Activated CD4-positive, alpha-beta T cell treated with anti-CD3 and anti-CD28 coated beads, Interleukin-2, Interleukin-6, amounts not matched to agents 100 ng/mL and 50 ng/mL, durations not matched to agents 16 hours and 8 hours (primary cell): Measurements from ENCODE around the gene IFT25.
A peak's percentile ranks its signal among the peaks of the same experiment; 100 is the strongest.
"Not testable (repeated sequence)": the region's sequence is repeated elsewhere in the genome, so short reads cannot be mapped to it uniquely, and the experiment has no call there.

Experiments
- DNase-seq: peaks from one replicate; pipeline ENCODE4 v3.0.0-alpha.2; 2020

Gene IFT25

DNA sequence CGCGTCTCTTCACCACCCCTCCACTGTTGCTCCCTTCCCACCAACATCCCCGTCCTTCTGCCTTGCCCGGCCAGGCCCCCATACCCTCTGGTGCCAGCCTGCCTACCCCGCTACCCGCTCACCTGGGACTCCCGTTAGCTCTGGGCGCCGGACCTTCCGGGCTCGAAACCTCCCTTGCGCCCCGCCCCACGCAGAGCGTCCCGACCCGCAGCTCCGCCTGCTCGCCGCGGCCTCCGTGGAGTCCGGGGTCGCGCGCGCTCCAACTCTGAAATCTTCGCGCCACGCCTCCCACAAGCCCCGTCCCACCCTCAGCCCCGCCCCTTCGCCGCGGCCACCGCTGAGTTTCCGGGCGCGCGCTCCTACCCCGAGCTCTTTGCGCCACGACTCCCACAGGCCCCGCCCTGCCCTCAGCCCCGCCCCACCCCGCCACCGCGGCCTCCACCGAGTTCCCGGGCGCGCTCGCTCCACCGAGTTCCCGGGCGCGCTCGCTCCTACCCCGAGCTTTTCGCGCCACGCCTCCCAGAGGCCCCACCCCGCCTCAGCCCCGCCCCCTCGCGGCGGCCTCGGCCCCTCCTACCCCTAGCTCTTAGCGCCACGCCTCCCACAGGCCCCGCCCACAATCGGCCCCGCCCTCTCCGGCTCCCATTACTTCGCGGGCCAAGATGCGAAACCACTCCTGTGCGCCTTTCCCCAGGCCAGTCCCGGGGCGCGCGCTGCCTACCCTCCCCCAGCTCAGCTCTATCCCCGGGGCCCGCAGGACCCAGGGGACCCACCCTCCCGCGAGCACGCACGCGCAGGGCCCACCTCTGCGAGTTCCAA is at the start of gene IFT25:
TSS of gene IFT25 (minus strand) at position 267 of the 819 bp plus-strand sequence. CDS start 5,617 bp downstream, outside the sequence.
- peak; percentile 99 for DNase-seq

DNA sequence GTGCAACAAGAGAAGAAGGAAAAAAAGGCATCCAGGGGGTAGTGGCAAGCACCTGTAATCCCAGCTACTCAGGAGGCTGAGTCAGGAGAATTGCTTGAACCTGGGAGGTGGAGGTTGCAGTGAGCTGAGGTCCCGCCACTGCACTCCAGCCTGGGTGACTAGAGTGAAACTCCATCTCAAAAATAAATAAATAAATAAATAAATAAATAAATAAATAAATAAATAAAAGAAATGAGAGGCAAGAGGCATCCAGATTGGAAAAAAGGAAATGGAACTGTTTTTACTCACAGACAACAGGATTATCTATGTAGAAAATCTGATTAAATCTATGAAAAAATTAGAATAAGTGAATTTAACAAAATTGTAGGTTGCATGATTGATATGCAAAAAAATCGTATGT is 49.0 kb upstream of the IFT25 start:
- DNase-seq, result not testable (repeated sequence)

DNA sequence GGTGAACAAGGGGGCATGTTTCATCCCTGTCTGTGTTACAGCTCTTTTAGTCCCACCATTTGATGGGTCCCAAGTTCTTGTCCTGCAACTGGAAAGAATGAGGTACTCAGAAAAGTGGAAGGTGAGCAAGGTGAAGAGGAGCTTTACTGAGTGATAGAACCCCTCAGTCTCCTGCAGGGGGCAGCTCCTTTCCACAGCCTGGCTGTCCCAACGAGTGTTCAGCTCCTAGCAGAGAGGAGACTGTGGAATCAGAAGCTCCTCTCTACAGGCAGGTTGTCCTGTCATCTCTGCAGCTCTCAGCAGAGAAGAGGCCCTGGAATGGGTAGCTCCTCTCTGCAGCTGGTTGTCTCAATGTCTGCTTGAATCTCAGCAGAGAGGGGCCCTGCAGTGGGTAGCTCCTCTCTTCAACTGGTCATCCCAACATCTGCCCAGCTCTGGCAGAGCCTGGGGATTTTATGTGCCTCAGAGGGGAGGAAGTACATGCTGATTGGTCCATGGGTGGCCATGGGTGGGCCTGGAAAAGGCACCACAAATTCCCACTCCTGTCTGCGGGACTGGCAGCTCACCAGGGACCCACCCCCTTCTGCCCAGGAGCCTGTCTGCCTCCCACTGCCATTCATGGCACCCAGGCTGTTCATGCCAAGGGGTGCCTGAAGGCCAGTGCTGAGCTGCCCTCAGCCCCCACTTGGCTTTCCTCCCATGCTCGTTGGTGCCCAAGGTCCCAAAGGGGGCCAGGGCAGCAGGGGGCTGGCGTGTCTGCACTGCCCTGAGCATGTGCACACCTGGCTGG is 46.8 kb upstream of the IFT25 start:
- DNase-seq, result peak; percentile 6

DNA sequence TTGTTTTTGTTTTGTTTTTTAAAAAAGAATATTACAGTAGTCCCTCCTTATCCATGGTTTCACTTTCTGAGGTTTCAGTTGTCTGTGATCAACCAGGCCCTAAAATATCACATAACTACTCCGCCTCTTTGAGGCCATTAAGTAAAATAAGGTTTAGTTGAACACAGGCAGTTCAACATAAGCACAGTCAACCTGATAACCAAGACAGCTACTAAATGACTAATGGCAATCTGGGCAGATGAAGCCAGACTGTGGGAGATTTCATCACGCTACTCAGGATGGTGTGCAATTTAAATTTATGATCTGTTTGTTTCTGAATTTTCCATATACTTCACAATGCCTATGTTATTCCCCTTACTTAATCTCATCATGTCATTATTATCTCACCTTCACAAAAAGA is 42.4 kb upstream of the IFT25 start:
- peak; percentile 62 for DNase-seq

DNA sequence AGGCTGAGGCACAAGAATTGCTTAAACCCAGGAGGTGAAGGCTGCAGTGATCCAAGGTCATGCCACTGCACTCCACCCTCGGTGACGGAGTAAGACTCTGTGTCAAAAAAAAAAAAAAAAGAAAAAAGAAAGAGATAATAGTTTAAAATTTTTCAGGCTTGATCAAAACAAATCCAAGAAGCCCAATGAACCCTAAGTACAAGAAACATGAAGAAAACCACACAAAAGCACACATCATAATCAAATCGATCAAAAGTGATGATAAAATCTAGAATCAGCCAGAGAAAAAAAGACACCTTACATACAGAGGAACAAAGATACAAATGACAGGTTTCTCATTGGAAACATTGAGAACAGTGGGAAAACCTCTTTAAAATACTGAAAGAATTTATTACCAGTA is 41.0 kb upstream of the IFT25 start:
- no peak for DNase-seq

DNA sequence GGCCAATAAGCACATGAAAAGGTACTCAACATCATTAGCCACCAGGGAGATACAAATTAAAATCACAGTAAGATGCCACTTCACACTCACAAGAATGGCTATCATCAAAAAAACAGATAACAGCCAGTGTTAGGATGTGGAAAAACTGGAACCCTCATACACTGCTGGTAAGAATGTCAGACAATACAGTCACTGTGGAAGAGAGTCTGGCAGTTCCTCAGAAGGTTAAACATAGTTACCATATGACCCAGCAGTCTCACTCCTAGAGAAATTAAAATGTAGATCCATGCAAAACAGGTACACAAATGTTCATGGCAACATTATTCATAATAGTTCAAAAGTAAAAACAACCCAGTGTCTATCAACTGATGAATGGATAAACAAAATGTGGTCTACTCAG is 39.2 kb upstream of the IFT25 start:
- DNase-seq, result no peak

DNA sequence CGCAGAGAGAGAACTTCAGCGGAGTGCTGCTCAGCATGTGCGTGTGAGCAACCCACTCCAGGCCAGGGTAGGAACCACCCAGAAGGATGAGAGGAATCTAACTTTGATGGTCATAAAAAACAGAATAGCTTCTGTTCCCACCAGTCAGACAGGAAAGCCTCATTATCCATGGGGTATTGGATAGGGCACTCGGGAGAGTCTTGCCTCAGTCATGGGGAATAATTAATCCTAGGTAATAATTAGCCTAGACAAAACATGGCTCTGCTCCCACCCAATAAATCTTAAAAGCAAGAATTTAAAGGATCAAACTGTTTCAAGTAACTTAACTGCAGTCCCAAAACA is 37.2 kb upstream of the IFT25 start:
- DNase-seq, result no peak

DNA sequence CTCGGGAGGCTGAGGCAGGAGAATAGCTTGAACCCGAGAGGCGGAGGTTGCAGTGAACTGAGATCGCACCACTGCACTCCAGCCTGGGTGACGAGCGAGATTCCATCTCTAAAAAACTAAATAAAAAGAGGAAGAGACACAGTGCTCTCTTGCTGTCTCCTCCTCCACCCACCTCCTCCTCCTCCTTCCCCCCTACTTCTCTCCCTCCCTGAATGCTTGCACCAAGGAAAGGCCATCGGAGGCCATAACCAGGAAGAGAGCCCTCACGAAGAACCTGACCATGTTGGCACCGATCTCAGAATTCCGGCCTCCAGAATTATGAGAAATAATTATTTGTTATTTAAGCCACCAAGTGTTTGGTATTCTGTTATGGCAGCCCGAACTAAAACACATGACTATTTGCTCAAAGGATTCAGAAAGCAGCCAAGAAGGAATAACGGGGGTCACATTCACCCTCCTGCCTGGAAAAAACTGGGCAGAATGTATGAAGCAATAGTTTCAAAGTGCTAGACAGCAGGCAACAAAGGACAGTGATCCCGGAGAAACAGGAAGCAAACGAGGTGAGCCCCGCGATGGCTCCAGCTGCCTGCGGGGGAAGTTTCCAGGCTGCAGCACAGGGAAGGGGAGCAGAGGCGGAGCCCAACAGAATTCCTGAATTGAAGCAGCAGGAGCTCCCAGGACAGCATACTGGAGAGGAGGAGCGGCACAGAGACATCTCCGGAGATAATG is 36.7 kb upstream of the IFT25 start:
- DNase-seq, result no peak

DNA sequence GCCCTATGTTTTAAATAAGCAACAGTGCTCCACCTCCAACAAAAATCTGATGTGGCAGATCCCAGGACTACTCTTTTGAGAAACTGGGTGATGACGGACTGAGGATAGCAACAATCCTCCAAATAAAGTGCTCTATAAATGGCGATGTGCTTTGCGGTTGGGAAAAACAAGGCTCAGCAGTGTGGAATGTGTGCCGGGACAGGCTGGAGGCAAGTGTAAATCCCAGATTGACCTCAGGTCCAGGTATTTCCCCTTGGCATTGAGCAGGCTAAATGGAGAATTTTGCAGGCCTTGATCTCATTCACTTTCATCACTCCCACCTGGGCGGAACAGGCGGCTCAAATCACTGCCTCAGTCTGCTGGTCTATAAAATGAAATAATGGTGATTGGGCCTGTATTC is 35.7 kb upstream of the IFT25 start:
- no peak for DNase-seq

DNA sequence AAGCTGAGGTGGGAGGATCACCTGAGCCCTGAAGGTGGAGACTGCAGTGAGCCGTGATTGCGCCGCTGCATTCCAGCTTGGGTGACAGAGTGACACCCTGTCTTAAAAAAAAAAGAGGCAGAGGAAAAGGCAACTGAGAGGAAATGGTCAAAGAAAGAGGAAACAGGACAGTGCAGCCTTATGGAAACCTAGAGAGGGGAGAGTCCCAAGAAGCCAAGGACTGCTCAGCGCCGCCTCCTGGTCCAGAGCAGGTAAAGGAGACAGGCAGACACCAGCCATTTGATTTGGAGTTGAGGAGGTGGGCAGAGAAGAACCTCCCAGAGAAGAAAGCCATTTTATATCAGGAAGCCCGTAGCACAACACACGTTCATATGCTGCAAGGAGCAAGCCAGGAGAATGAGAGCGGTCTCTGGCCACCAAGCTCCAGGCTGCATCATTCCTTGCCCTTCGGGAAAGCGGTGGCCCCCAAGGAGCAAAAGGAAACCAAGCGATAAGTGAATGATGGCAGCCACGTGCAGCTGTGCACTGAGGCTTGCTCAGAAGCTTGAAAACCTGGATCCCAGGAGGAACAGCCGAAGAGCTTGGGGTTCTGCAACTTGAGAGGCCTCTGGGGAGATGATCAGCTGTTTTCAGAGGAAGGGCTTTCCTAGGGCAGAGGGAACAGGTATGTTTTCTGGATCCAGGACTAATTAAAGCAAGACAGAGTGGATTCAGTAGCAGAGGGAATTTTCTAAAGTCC is 34.4 kb upstream of the IFT25 start:
- no peak for DNase-seq

DNA sequence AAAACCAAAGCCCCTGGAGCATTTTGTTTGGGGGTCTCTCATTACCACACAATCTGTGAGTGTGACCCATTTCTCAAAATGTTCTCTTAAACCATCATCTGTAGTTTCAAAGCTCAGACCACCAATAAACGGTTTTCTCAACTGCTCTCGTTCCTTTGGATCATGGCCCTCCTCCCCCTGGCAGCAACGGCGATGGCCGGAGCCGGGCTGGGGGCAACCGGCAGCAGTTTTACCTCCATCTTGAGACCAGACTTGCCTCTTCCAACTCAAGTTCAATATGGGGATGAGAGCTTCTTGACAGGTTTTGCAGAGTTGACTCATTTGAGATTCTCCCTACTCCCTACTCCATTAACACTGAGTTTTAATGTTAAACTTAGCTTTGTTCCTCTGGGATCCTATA is 30.4 kb upstream of the IFT25 start:
- no peak for DNase-seq

DNA sequence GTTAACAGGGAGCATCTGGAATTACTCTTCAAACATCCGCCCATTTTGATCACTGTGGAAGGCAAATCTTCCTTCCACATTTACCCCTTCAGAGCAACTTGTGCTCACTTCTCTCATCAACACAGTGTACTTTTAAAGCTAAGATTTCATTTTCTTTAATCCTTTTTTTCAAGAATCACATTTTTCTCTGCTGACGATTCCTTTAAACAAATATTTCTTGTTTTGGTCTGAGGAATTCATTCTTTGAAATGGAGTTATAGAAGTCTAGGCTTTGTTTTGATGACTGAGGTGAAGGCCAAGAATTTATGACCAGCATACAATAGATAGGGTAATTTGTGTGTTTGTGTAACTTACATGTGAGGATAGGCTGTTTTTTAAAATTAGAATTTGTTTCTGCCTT is 26.2 kb upstream of the IFT25 start:
- DNase-seq, result no peak

DNA sequence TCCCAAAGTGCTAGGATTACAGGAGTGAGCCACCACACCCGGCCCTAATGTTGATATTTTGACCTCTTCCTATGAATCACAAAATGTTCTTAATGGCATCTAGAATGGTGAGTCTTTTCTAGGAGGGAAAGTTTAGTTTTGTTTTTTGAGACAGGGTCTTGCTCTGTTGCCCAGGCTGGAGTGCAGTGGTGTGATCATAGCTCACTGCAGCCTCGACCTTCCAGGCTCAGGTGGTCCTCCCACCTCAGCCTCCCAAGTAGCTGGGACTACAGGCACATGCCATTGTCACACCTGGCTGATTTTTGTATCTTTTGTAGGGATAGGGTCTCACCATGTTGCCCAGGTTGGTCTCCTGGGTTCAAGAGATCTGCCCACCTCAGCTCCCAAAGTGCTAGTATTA is 23.8 kb upstream of the IFT25 start:
- not testable (repeated sequence) for DNase-seq

DNA sequence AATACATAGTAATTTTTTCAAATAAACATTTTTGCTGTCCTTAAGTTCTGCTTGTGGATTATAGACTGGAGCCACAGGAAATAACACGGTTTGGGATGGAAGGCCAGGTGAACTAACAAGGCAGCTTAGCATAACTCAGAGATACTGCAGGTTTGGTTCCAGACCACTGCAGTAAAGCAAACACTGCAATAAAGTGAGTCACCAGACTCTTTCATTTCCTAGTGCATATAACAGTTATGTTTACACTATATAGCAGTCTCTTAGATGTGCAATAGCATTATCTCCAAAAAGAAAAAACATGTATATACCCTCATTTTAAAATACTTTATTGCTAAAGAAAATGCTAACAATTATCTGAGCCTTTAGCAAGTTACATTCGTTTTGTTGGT is 22.6 kb upstream of the IFT25 start:
- DNase-seq, result no peak

DNA sequence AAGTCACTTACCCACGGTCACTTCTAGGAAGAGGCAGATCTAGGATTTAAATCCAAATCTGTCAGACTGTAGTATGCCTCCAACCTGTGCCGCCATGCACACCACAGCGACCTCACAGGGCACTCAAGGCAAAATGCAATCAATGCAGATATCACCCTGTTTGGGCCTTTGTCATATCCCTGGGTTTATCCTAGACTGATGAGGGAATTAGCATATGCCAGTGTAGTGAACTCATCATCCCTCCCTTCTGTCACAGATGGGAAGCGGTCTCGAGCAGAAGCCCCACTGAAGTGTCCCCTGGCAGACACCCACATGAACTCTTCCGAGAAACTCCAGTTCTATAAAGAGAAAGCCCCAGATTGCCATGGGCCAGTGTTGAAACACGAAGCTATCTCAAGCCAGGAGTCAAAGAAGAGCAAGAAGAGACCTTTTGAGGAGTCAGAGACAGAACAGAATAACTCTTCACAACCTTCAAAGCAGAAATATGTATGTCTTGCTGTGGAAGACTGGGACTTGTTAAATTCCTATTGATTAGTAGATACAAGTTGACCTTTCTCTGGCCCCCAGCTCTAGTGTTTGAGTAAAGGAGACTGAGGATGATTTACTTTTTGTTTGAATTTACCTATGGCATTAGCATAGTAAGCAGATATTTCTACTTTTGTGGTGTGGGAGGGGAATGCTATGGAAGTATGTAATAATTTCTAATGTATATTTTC is 22.1 kb upstream of the IFT25 start:
- DNase-seq, result no peak

DNA sequence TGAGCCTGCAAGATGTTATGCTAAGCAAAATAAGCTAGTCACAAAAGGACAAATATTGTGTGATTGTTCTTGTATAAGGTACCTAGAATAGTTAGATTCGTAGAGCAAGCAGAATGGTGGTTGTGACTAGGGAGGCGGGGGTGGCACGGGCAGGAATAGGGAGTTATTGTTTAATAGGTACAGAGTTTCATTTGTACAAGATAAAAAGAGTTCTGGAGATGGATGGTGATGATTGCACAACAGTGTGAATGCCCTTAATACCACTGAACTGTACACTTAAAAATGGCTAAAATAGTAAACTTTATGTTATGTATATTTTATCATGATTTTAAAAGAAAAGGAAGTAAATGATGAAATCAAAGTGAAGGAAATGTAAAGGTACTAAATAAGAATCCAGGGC is 21.3 kb upstream of the IFT25 start:
- DNase-seq, result no peak

DNA sequence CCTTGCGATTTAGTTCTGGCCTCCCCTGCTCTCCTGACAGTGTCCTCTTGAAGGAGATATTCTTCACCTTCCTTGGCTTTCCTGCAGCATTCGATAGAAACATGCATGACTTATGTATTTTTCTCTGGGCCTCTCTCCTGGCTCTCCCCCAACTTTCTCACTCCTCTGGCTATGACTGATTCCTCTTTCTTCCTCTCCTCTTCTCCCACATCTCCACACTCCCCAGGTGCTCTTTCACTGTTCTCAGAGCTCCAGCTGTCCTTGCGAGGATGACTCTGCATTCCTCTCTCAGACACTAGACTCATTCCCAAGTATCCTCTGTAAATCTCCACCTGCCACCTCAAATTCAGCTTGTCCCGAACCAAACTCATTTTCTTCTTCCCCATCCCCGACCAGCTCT is 18.6 kb upstream of the IFT25 start:
- DNase-seq, result no peak

DNA sequence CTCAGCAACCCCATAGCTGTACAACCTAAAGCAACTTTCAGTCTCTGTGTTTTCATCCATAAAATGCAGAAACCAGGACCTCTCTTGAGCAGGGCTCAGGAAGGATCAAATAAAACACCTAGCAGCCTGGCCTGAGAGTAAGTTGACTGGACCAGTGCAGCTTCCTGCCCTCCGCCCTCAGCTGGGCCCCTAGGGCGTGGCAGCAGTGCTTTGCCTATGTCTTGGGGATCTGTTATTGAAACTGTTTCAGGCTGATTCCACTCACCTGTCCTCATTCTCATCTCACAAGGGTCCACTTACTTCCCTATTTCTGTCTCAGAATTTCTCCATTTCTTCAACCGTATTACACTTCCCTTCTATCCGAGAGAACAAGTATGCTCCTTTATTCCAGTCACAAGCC is 18.0 kb upstream of the IFT25 start:
- no peak for DNase-seq

DNA sequence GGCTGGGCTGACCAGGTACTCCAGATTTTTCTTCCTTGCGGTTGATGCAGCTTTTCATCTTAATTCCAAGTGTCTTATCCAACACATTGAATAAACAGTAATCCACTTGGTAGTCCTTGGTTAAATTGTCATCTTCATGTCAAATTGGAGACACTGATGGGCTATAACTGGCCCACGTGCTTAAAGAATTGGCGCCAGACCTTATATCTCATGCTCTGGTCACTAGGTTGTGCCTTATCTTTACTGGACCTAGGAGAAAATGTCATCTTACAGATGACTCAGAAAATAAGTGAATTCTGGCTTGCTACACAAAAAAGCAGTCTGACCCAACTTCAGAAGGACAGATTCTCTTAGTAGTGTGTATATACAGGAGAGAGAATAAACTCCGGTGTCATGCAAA is 16.9 kb upstream of the IFT25 start:
- DNase-seq, result no peak

DNA sequence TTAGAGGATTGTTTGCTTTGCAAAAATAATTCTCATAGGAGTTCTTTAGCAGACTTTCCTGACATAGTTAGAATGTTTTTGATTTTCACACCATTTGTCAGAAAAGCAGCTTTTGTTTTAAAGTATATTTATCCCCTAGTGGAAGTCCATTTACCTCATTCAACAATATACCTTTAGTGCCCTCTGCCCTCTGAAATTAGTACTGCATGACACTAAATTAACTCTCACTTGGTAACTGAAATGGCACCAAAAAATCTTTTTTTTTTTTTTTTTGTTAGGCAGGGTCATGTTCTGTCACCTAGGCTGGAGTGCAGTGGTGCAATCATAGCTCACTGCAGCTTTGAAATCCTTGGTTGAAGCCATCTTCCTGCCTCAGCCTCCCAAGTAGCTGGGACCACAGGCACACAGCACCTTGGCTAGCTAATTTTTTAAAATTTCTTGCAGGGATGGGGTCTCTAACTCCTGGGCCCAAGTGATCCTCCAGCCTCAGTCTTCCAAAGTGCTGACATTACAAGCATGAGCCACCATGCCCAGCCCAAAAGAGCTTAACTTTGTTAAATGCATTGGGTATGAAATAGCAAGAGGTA is 14.3 kb upstream of the IFT25 start:
- DNase-seq, result peak; percentile 52

DNA sequence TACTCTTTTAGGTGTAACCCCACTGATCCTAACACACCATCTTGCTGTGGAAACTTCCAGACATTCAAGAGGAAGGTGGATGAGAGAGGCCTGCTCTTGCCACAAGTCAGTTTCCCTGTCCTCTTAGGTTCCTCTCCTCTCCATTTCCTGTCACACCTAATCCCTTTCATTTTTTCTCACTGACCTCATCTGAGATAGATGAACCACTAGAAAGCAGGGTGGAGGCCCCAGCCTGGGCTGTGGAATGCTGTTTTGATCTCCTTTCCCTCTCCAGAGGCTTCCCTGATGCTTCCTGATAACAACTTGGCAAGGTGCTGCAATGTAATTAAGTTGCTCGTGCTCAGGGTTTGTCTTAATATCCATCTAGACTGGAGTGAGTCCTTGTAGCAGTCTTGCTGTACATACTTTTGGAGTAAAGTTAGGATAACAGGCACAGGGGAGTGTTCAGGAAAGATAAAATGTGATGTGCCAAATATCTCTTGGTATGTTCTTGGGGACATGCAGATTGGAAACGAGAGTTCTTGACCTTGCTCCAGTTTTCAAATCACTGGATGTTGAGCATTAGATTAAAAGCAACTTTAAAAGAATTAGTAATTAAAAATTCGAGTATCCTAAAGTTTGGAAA is 11.8 kb upstream of the IFT25 start:
- DNase-seq, result no peak
